GM21515 (cell line): ENCODE results near the gene ATXN2L.
"Not testable (repeated sequence)": the region's sequence is repeated elsewhere in the genome, so short reads cannot be mapped to it uniquely, and the experiment has no call there.

ENCODE experiments used
- ATAC-seq: cut with Tn5 transposase; IDR thresholded peaks from one replicate; pipeline ENCODE4 v1.9.1; 2021; ENCODE audit not compliant: unreplicated experiment

ATXN2L gene

GRCh38 chr16:28869201-28869600 lies 46.4 kb downstream of the ATXN2L start:
- no peak for ATAC-seq

GRCh38 chr16:28872952-28873351 lies 50.2 kb downstream of the ATXN2L start:
- no peak for ATAC-seq

DNA sequence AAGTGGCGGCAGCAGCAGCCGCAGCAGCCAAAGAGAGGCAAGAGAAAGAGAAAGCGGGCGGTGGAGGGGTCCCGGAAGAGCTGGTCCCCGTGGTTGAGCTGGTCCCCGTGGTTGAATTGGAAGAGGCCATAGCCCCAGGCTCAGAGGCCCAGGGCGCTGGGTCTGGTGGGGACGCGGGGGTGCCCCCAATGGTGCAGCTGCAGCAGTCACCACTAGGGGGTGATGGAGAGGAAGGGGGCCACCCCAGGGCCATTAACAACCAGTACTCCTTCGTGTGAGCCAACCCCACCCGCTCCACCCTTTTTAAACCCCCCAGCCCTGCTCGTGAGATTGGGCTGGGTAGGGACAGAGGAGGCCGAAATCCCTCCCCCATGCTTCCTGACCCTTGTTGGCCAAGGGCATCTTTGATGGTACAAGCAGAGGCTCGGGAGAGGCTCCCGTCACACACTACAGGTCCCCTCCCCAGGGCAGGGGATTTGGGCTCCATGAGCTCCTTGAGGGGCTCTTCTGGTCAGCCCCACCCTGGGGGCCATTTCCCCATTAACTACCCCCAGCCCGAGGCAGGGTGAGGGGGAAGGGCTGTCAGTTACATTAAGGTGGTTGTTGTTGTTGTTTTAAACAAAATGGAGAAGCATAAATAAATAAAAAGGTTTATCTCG lies 50.9 kb downstream of the ATXN2L start:
- ATAC-seq: no peak

- ATAC-seq: no peak
Measured at GRCh38 chr16:28874406-28874805, 51.6 kb downstream of the ATXN2L start.

GRCh38 chr16:28875134-28876018 lies 52.6 kb downstream of the ATXN2L start:
- no peak for ATAC-seq

DNA sequence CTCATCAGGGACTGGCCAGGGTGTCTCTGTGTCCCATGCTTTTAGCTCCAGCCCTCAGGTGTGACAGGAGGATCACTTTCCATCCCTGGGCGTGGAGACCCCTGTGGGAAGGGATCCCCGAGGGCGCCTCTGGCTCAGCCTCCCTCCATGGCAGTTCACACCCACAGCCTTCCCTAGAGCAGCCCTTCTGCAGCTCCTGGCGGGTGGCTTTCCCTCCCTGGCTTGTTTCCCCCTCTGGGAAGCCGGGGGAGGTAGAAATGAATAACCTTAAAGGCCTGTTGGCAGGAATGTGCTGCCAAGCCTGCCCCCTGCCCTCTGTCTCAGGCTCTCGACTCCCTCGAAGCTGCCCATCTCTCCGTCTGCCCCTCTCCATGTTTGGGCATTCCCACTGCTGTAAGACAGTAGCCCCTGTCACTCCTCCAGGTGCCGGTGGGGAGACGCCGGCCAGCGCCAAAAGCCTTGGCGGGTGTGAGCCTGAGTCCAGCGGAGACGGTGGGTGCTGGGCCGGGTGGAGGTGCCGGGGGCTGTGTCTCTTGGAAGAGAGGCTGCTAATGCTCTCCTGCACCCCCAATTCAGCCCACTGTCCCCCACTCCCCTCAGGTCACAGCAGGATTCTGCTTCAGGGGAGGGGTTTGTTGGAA lies 53.3 kb downstream of the ATXN2L start:
- no peak for ATAC-seq

GRCh38 chr16:28876973-28877654 lies 54.3 kb downstream of the ATXN2L start:
- no peak for ATAC-seq

GRCh38 chr16:28877655-28878000 lies 54.8 kb downstream of the ATXN2L start:
- no peak for ATAC-seq

DNA sequence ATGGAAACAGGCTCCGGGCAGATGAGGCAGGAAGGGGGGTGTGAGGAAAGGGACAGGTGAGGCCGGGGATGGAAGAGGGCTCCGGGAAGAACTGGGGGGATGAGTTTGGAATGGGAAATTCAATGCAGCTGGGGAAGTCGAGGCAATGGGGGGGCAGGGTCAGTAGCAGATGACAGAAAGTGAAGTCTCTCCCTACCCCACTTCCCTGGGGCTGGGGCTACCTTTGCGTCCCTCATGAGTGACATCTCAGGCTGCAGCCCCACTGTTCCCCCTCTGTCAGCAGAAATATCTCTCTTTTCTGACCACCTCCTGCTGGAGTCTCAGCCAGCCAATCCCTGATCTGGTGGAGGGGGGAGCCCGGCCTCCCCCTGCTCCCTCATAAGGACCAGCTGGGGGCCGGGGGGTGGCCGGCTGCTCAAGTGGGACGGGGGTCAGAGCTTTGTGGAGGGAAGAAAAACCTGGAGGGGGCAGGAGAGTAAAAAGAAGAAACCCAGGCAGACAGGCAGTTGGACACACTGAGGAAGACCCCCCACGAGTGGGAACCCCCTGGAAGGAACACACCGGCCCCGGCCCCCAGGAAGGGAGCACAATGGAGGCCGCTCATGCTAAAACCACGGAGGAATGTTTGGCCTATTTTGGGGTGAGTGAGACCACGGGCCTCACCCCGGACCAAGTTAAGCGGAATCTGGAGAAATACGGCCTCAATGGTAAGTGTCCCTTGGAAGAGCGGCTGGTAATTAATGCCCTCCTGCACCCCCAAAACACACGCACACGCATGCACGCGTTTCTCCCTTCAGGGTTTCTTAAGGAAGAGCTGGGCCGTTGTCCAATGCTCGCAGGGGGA lies 55.5 kb downstream of the ATXN2L start, which contains the start of gene ATP2A1:
Gene ATP2A1 (plus strand): TSS at position 406 of the 844 bp plus-strand sequence. CDS start 184 bp downstream, at position 590.
- ATAC-seq: no peak

GRCh38 chr16:28879261-28879840 lies 56.6 kb downstream of the ATXN2L start:
- peak; percentile 19 for ATAC-seq

DNA sequence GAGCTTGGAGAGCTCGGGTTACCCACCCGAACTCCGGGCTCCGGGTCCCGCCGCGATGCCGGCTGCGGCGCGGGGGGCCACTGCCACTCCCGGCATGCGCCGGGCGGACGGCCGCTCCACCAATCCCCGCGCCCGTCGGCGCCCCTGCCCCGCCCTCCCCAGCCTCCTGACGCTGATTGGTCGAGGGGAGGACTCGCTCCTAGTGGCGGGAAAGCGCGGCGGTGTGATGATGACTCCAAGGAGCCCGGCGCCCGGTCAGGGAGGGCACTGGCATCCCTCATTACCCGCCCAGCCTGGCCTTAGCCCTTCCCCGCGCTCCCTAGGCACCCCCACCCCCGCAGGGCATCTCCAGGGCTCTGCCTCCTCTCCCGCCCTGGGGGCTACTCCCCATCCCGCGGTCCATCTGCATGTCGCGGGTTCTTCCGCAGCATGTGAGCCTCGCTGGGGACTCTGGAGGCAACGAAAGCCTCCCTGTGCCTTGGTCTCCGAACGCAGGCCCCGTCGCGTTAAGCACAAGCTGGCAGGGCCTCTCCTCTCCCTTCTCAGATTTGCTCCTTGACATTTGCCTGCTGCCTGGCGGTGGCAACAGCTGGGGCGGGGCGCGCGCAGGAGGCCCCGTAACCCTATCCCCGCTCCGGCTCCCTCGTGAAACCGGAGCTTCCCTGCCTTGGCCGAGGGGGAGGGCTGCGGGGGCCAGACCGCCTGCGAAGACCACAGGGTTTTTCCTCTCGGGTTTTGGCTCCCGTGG lies 57.2 kb downstream of the ATXN2L start:
- peak; percentile 74 for ATAC-seq

- ATAC-seq: no peak
Measured at GRCh38 chr16:28880589-28880915, 57.8 kb downstream of the ATXN2L start.

DNA sequence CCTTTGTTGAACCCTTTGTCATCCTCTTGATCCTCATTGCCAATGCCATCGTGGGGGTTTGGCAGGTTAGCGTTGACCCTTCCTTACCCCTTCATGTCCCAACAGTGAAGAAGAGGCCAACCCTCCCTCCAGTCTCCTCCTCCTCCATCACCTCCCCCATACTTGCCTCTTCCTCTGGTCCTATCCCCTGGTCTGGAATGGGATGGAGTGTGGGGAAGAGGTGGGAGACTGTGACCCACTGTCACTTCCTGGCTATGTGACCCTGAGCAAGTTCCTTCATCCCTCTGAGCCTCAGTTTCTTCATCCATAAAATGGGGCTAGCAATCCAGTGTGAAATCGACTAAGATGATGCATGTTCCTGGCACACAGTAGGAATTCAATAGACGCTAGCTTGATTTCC lies 58.2 kb downstream of the ATXN2L start:
- ATAC-seq: no peak

DNA sequence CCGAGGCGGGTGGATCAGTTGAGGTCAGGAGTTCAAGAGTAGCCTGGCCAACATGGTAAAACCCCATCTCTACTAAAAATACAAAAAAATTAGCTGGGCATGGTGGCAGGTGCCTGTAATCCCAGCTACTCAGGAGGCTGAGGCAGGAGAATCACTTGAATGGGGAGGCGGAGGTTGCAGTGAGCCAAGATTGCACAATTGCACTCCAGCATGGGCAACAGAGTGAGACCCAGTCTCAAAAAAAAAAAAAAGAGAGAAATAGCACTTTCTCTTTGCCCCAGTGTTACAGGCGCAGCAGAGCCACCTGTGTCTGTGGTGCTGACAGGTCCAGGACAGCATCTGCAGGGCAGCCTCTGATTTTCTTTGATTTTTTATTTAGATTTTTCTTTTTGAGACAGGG lies 58.8 kb downstream of the ATXN2L start:
- ATAC-seq: not testable (repeated sequence)

- no peak for ATAC-seq
Measured at GRCh38 chr16:28882551-28883160, 59.9 kb downstream of the ATXN2L start.

DNA sequence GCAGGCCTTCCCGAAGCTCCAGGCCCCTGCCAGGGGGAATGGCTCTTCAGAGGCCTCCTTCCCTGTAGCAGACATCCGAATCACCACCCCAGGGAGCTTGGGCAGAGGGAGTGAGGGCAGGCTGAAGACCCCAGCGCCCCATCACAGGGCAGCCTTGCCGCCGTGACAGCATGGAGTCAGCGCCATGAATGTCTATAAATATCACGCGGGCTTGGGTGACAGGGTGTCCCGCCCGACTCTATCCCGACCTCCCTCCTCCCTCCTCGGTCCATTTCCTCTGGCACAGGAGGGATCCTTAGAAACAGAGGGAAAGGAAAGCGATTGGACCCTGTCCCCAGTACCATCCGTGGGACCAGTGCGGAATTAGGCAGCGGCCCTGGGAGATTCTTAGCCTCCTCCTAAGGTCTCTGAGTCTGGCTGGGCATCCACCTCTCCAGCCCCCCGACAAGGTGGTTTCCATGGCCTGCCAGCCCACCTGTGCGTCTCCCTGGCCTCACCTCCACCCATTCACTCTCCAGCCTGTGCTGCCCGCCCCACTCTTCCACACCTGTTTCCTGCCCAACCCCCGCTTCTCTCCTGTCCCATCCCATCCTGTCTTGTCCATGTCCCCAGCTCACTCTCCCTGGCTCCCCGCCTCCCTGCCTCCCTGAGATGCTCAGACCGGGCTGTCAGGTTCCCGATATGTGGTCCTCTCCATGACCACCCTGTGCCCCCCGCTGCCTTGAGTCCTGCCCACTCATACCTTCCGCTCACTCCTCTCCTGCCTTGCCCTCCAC lies 60.6 kb downstream of the ATXN2L start:
- ATAC-seq: no peak

GRCh38 chr16:28884045-28884444 lies 61.2 kb downstream of the ATXN2L start:
- no peak for ATAC-seq
